Adrenal gland (tissue), 5 donors: ENCODE results near the gene TMBIM4.

Experiments used
- POLR2A ChIP-seq, 2 donors: fragments of 450-650 bp; IDR thresholded peaks; one replicate each; pipeline ENCODE4 v1.6.1; 2017; ENCODE audit warnings: antibody characterized with exemption in 2 of 2, mild to moderate bottlenecking in 2 of 2, moderate library complexity in 1 of 2
- TF ChIP-seq, protein P1 (sequence below), 6 experiments: fragments of 450-650 bp in 4 of 6; fragments of 200-600 bp in 2 of 6; sonication (generic) in 1 of 6; IDR thresholded peaks; 1 replicate in 5 of 6; 2 replicates in 1 of 6; pipeline versions ENCODE4 v1.5.1 to v1.8.0; 2016 to 2021; ENCODE audit warnings: antibody characterized with exemption in 6 of 6, mild to moderate bottlenecking in 2 of 6, moderate library complexity in 1 of 6
- donor health status: DM: no; HTN: no; CAD: no.

DNA sequence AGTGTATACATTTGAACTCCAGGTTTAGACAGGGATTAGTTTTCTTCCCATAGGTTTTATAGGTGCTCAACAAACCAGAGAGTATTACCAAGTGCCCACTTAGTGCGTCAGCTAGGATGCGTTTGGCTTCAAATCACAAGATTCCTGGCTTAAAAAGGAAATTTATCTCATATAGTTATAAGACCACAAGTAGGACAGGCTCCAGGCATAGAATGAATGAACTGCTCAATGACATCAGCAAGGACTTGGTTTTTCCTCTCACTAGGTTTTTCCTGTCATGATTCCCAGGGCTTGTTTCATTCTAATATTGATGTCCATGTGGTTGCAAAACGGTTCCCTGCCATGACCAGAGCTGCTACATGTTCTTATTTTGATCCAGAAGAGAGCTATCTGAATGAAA lies 13.2 kb upstream of the TMBIM4 start:
- TF ChIP-seq POLR2A (IDR thresholded peaks at IDR 0.05): no peak
- TF ChIP-seq, protein P1, sequence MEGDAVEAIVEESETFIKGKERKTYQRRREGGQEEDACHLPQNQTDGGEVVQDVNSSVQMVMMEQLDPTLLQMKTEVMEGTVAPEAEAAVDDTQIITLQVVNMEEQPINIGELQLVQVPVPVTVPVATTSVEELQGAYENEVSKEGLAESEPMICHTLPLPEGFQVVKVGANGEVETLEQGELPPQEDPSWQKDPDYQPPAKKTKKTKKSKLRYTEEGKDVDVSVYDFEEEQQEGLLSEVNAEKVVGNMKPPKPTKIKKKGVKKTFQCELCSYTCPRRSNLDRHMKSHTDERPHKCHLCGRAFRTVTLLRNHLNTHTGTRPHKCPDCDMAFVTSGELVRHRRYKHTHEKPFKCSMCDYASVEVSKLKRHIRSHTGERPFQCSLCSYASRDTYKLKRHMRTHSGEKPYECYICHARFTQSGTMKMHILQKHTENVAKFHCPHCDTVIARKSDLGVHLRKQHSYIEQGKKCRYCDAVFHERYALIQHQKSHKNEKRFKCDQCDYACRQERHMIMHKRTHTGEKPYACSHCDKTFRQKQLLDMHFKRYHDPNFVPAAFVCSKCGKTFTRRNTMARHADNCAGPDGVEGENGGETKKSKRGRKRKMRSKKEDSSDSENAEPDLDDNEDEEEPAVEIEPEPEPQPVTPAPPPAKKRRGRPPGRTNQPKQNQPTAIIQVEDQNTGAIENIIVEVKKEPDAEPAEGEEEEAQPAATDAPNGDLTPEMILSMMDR (IDR thresholded peaks at IDR 0.05): no peak
